WTC11 (cell line): Measurements from ENCODE around the gene GGA3.

ENCODE experiments used
- ATF3 ChIP-seq: sonication (generic); formaldehyde crosslinking; conservative IDR thresholded peaks from 2 replicates; pipeline ENCODE4 v1.8.1; 2022; ENCODE audit warnings: mild to moderate bottlenecking, missing genetic modification reagents
- CREB1 ChIP-seq: sonication (generic); formaldehyde crosslinking; IDR thresholded peaks from 2 replicates; pipeline ENCODE4 v1.8.0; 2023; ENCODE audit warnings: mild to moderate bottlenecking, missing genetic modification reagents
- ETV6 ChIP-seq: sonication (generic); formaldehyde crosslinking; IDR thresholded peaks from 2 replicates; pipeline ENCODE4 v1.8.1; 2022; ENCODE audit warnings: mild to moderate bottlenecking, missing genetic modification reagents
- FOXP4 ChIP-seq: sonication (generic); formaldehyde crosslinking; IDR thresholded peaks from 2 replicates; pipeline ENCODE4 v1.8.0; 2022; ENCODE audit warnings: mild to moderate bottlenecking, missing genetic modification reagents
- HMGXB4 ChIP-seq: sonication (generic); formaldehyde crosslinking; IDR thresholded peaks from 2 replicates; pipeline ENCODE4 v1.8.1; 2023; ENCODE audit warnings: mild to moderate bottlenecking, moderate library complexity, missing genetic modification reagents
- MAX ChIP-seq: sonication (generic); formaldehyde crosslinking; IDR thresholded peaks from 2 replicates; pipeline ENCODE4 v1.8.0; 2022; ENCODE audit warnings: mild to moderate bottlenecking, missing genetic modification reagents
- NR2C2 ChIP-seq: sonication (generic); formaldehyde crosslinking; IDR thresholded peaks from 2 replicates; pipeline ENCODE4 v1.8.0; 2022; ENCODE audit warnings: mild to moderate bottlenecking, missing genetic modification reagents
- TEAD4 ChIP-seq: sonication (generic); formaldehyde crosslinking; IDR thresholded peaks from 2 replicates; pipeline ENCODE4 v1.8.0; 2022; ENCODE audit warnings: mild to moderate bottlenecking, missing genetic modification reagents
- USF2 ChIP-seq: sonication (generic); formaldehyde crosslinking; IDR thresholded peaks from 2 replicates; pipeline ENCODE4 v1.8.1; 2023; ENCODE audit warnings: mild to moderate bottlenecking, missing genetic modification reagents, moderate library complexity
- ZNF416 ChIP-seq: fragments of 250-450 bp; sonication (Bioruptor Pico); IDR thresholded peaks from 2 replicates; pipeline ENCODE4 v1.9.0; 2021; ENCODE audit warnings: mild to moderate bottlenecking, inconsistent platforms
- TF ChIP-seq, protein P1 (sequence below): fragments of 200-600 bp; IDR thresholded peaks from 2 replicates; pipeline ENCODE4 v1.8.0; 2022; ENCODE audit warnings: antibody characterized with exemption
- TF ChIP-seq, protein P2 (sequence below): sonication (generic); formaldehyde crosslinking; IDR thresholded peaks from 2 replicates; pipeline ENCODE4 v1.8.0; 2022; ENCODE audit warnings: mild to moderate bottlenecking, missing genetic modification reagents
- TF ChIP-seq, protein P3 (sequence below): fragments of 250-450 bp; sonication (Bioruptor Pico); IDR thresholded peaks from 2 replicates; pipeline ENCODE4 v1.9.0; 2021; ENCODE audit warnings: mild to moderate bottlenecking, borderline replicate concordance

DNA sequence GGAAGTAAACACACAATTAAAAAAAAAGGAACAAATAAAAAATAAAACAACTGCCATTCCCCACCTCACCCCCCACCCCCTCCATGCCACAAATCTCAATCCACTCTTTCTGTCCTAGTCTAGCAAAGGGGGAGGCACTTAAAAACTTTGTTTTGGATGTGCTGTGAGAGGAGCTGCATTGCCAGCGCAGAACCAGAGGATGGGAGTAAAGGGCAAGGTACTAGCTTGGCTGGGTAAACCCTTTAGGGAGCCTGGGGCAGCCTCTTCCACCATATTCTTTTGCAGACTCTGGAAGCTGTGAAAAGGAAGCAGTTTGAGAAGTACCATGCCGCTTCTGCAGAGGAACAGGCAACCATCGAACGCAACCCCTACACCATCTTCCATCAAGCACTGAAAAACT lies 1.6 kb upstream of the GGA3 start:
- TF ChIP-seq MAX, result no peak
- TF ChIP-seq, protein P1, sequence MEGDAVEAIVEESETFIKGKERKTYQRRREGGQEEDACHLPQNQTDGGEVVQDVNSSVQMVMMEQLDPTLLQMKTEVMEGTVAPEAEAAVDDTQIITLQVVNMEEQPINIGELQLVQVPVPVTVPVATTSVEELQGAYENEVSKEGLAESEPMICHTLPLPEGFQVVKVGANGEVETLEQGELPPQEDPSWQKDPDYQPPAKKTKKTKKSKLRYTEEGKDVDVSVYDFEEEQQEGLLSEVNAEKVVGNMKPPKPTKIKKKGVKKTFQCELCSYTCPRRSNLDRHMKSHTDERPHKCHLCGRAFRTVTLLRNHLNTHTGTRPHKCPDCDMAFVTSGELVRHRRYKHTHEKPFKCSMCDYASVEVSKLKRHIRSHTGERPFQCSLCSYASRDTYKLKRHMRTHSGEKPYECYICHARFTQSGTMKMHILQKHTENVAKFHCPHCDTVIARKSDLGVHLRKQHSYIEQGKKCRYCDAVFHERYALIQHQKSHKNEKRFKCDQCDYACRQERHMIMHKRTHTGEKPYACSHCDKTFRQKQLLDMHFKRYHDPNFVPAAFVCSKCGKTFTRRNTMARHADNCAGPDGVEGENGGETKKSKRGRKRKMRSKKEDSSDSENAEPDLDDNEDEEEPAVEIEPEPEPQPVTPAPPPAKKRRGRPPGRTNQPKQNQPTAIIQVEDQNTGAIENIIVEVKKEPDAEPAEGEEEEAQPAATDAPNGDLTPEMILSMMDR, result no peak
- no peak for TF ChIP-seq USF2 (CRISPR knock-in tag)
- TF ChIP-seq ZNF416 (CRISPR knock-in tag), result no peak
- TF ChIP-seq FOXP4, result no peak
- TF ChIP-seq ETV6 (CRISPR knock-in tag), result no peak
- TF ChIP-seq, protein P2, sequence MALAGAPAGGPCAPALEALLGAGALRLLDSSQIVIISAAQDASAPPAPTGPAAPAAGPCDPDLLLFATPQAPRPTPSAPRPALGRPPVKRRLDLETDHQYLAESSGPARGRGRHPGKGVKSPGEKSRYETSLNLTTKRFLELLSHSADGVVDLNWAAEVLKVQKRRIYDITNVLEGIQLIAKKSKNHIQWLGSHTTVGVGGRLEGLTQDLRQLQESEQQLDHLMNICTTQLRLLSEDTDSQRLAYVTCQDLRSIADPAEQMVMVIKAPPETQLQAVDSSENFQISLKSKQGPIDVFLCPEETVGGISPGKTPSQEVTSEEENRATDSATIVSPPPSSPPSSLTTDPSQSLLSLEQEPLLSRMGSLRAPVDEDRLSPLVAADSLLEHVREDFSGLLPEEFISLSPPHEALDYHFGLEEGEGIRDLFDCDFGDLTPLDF, result no peak
- no peak for TF ChIP-seq HMGXB4 (CRISPR knock-in tag)
- TF ChIP-seq ATF3 (CRISPR knock-in tag), result no peak
- no peak for TF ChIP-seq NR2C2
- TF ChIP-seq, protein P3, sequence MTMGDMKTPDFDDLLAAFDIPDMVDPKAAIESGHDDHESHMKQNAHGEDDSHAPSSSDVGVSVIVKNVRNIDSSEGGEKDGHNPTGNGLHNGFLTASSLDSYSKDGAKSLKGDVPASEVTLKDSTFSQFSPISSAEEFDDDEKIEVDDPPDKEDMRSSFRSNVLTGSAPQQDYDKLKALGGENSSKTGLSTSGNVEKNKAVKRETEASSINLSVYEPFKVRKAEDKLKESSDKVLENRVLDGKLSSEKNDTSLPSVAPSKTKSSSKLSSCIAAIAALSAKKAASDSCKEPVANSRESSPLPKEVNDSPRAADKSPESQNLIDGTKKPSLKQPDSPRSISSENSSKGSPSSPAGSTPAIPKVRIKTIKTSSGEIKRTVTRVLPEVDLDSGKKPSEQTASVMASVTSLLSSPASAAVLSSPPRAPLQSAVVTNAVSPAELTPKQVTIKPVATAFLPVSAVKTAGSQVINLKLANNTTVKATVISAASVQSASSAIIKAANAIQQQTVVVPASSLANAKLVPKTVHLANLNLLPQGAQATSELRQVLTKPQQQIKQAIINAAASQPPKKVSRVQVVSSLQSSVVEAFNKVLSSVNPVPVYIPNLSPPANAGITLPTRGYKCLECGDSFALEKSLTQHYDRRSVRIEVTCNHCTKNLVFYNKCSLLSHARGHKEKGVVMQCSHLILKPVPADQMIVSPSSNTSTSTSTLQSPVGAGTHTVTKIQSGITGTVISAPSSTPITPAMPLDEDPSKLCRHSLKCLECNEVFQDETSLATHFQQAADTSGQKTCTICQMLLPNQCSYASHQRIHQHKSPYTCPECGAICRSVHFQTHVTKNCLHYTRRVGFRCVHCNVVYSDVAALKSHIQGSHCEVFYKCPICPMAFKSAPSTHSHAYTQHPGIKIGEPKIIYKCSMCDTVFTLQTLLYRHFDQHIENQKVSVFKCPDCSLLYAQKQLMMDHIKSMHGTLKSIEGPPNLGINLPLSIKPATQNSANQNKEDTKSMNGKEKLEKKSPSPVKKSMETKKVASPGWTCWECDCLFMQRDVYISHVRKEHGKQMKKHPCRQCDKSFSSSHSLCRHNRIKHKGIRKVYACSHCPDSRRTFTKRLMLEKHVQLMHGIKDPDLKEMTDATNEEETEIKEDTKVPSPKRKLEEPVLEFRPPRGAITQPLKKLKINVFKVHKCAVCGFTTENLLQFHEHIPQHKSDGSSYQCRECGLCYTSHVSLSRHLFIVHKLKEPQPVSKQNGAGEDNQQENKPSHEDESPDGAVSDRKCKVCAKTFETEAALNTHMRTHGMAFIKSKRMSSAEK (CRISPR knock-in tag), result no peak
- TF ChIP-seq CREB1 (CRISPR knock-in tag), result no peak
- no peak for TF ChIP-seq TEAD4 (CRISPR knock-in tag)
